Kasumi-1 (cell line): Measurements from ENCODE around the gene HSPA12A.

ENCODE experiments used
- DNase-seq, 2 experiments: peaks; one replicate each; lab custom pipeline; 2025; lab: John Stamatoyannopoulos, UW

Gene HSPA12A

DNA sequence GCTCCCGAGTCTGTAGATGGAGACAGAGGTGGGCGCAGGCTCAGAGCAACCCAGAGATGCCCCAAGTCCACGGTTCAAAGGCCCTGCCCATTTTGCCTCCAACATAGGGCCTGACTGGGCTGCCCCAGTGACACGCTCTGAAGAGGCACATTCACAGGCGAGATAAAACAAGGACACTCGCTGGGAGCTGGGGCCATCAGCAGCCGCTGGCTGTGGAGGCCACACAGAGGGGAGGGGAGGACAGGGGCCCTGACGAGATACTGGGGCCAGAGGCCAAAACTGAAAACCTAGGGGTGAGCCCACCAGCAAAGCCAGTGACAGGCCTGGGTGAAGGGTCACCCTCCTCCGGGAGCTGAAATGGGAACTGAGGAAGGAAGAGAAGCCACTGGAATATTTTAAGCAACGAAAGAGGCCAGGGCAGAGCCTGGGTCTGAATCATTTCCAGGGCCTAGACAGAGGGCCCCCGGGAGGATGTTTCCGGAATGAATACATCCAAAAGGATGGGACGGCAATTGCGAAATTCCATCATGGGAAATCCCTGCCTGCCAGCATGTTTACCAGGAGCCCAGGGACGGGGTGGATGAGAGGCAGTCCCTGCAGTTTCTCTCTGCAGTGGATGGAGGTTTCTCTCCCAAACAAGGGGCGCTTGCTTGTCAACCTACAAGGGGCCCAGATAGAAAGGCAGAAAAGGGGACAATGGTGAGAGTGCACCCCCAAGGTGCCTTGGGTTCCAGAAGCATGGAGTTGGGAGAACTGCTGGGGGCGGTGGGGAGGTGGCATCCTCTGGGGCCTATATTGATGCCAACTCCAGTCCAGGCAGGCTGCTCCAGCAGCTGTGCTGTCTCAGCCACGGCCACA lies 29.0 kb upstream of the HSPA12A start:
- DNase-seq, result no peak

DNA sequence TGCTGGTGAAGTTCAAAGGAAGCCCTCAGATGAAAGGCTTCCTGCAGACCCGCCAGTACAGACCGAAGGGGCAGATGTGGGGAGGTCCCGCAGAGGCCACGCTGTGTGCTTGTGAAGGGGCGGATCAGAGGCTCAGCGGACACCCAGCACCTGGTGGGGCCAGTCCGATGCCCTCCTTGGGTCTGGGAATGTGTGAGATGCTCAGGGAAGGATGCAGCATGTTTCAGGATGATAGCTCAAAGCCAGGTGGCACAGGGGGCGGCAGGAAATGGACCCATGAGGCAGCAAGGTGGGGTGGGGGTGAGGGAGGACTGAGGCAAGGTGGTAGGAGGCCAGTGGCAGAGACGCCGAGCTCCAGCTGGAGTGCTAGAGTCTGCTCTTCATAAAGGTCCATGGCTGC lies 27.9 kb upstream of the HSPA12A start:
- DNase-seq, result no peak

DNA sequence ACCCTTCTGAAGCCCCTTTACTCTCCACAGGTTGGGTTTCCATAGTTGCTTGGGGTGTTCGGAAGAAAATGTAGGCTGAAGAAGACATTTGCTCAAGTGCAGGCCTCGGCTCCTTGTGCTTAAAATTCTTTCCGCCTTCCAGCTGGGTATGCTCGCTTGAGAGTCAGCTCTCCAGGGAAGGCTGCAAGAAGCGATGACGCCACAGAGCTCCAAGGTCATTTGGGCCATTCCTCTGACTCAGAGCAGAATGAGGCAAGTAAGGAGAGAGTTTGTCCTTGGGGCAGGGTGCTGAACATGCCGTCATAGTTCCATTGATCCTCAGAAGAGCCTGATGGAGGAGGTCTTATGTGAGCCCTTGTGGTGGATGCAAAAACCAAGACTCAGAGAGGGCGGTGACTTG lies 27.4 kb upstream of the HSPA12A start:
- no peak for DNase-seq

DNA sequence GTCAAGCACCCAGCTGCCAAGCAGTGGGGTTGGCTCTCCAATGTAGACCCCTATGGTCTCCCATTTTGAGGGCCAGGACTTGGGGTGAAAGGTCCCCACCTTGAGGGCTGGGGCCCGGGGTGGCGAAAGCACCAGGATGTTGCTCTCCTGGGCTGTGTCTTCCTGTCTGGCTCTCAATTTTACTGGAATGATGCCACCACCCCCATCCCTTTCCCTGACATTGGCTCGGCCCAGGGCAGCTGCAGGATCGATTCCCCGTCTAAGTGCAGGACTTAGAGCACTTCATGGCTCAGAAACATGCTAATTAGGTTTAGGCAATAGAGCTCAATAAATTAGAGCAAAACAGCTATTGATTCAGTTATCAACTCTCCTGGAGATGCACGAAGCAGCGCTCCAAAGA lies 27.0 kb upstream of the HSPA12A start:
- DNase-seq, result no peak

DNA sequence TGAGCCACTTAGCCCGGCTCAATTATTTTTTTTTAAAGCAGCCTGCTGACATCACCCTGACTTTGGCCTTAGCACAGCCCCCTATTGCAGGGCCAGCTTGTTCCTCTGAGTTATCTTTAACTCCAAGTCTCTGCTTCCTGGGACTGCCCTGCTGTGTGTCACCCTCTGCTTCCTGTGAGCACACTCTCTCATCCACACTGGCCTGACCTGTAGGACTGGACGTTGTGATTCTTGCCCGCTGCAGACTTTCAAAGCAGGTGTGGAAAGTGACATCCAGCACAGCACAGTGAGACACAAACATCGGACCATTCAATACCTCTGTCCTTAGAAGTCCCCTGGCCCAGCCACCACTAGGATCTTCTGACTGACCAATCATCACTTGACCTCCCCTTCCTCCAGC lies 26.4 kb upstream of the HSPA12A start:
- DNase-seq, result no peak

DNA sequence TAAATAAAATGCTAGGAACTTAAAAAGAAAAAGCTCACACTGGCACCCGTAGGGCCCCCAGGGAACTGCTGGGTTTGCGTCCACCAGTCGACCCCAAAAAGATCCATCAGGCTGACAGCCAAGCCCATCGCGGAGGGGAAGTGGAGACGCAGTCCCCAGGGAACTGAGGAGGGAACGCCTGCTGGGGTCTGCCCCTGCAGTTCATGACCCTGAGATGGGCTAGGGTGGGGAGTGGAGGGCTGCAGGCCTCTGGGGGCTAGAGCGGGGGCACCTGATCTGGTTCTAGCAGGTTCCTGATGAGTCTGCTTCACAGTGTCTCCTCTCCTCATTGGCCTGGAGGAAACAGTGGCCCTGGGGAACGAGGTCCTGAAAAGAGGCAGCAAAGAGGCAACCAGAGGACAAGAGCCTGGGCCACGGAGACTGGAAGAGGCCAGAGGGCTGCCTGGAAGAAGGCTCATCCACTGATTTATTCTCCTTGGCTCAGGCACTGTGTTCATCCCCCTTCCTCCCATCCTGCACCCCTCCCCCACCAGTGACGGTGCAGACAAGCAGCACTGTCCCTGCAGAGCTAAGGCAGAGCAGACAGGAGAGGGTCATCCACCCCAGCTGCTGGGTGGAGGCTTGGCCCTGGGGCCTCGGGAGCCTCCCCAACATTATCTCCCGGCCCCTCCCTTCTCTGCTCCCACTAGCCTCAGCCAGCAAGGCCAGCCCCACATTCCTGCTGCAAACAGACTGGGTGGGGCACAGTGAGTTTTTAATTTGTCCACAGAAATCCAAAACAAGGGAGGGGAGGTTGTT lies 24.7 kb upstream of the HSPA12A start:
- no peak for DNase-seq

DNA sequence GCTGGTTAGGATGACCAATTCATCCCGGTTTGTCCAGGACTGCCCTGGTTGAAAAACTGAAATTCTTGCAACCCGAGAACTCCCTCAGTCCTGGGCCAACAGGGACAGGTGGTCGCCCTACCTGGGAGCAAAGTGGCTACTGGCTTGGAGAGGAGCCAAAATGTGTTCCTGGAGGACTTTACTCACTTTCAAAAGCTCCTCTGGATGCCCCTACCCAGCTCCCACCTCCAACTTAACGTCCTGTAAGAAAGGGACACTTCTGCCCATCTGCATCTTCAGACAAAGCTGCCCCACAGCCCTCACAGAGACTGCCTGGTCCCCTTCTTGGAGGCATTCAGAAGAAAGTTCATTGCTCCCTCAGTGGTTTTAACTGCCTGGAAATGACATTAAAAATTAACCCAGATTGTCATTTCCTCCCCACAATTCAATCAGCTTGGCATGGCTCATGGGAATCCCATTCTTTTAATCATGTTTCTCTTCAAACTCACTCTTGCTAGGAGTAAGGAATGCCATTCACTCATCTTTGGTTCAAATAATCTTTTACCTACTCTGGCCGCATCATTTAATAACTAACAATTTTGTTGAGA lies 24.0 kb upstream of the HSPA12A start:
- DNase-seq, result no peak

DNA sequence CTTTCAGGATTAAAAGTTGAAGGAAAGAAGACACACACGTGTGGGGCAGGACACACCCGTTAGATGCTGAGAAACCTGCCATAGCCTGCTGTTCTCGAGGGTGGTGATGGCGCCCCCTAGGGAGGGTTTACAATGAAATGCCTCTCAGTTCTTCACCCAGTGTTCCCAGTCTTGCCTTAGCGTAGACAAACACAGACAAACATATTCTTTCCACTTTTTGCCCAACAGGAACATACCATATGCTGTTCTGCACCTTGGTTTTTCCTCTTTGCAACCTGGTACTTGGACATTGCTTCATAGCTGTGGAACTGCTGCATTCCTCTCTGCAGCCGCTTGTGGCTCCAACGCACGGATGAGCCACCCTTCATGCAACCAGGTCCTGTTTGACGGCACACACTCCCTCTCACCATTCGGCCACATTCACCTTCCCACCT lies 23.3 kb upstream of the HSPA12A start:
- no peak for DNase-seq

DNA sequence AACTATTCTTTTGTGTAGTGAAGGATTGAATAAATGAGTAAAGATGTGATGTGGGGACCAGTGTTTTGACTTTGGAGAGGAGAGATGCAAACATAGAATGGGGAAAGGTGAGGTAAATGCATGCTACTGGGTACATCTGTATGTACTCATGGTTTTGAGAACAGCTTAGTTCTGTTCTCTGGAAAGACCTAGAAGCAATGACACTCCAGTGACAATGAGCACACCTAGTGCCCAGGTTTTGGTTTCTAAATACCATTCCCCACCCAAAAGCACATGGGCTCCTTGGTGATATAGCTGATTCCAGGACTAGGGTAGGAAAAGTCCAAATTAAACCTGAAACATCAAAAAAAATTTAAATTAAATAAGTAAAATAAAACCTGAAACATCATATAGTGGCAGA lies 22.6 kb upstream of the HSPA12A start:
- no peak for DNase-seq

DNA sequence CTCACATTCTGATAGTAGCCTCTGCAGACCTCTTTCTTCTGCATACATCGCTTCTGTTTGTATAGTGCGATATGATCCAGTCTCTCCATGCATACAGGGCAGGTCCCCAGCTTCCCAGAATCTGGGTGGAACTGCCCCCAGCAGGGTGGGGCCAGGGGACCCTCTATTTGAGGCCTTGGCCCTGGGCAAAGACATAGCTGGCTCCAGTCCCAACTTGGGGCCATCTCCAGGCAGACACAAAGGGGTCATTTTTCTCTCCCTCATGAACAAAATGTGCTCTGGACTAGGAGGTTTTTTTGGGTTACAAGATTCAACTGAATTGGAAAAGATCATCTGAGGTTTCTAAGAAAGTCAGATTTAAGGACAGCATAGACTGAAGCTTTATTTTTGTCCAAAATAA lies 21.1 kb upstream of the HSPA12A start:
- no peak for DNase-seq

DNA sequence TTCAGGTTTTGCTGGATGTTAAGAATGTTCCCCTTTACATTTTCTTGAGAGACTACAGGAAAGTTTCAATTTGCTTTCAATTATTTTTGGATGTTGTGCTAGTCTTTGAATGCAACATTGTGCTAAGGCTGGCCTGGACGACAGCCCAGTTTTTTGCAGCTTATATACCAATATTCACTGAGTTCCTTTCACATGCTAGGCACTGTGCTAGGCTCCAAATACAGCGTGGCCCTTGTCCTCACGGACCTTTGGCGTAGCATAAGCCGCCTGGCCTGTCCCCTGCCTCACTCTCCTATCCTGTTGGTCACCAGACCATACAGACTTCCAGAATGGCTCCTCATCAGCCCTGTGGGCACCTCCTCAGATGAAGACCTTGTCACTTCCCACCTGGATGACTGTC lies 19.5 kb upstream of the HSPA12A start:
- no peak for DNase-seq

DNA sequence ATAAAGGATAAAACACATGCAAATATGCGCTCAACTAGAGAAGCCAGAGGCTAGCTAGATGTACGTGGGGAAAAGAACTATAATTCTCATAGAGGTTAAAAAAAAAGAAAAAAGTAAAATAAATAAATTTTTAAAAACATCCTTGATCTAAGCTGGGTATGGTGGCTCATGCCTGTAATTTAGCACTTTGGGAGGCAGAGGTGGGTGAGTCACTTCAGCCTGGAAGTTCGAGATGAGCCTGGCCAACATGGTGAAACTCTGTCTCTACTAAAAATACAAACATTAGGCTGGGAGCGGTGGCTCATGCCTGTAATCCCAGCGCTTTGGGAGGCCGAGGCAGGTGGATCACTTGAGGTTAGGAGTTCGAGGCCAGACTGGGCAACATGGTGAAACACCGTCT lies 18.6 kb upstream of the HSPA12A start:
- no peak for DNase-seq

DNA sequence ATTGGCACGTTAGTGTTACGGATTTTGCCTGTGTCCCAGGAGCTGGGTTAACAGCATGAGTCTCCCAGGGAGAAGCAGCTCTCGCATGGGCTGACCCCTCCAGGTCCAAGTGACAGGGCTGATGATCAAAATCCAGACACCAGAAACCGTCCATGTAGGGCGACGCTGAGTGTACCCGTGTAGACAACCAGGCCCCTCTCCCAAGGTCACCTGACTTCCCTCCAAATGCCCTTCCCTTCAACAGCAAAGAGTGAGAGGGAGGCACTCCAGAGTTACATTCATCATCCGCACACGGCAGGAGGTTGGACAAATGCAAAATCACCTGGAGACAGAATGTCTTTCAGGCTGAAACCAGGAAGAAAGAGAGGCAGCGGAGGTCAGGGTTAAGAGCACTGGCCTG lies 14.9 kb upstream of the HSPA12A start:
- DNase-seq, result no peak

DNA sequence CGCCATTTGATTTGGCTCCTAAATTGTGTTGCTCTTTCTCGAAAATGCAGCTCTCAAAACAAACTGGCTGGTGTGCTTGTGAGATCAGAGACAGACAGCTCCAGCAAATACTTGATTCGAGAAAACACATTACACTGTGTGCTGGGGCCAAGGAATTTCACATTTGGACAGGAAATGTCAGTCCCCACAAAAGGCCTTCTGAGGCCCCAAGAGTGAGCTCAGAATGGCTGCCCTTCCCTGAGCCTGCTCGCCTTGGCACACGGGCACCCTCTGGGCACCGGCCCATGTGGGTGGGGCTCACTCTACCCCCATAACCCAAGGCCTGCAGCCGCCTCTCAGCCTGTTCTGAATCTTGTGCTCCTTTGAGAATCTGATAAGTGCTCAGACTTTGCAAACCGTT lies 13.9 kb upstream of the HSPA12A start:
- DNase-seq, result no peak

DNA sequence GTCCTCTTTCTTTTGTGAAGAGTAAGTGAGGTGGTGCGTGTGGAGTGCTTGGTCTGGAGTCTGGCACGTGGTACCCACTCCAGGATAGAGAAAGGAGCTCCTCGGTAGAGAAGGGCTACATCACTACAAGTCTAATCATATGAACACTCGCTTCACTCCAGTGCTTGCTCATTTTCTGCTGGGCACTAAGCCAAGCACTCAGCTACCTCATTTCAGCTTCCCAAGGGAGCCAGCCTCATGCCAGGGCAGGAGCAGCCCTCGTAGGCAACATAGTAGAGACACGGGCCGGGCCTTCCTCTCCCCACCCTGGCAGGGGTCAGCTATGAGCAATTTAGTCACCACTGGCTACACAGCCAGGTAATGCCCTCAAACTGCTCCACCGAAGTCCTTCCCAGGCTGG lies 11.4 kb upstream of the HSPA12A start:
- no peak for DNase-seq

DNA sequence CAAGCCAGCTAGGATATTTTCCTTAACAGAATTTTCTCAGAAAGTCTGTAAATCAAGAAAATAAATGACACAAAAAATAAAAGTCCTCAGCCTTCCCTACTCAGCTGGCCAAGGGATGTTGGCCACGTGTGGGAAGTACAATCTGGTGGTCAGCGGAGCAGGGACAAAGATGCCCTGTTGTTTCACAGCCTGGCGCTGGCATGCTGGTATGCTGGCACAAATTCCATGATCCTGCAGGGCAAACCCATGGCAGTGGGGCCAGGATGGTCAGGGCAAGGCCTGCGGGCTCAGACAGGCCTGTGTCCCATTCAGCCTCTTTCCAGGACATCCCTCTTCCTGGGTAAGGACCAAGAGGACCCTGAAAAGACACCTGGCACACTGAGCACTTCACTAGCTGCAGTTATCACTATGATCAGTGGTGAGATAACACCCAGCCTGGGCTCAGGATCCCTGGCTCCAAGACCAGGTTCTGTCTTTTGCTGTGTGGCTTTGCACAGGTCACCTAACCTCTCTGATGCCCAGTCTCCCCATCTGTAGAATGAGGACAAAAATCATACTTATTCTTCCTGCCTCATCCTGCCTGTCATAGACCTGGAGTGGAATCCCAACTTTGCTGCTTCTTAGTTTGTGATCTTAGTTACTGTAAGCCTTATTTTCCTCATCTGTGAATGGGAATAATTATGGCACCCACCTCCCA lies 10.8 kb upstream of the HSPA12A start:
- DNase-seq, result no peak

DNA sequence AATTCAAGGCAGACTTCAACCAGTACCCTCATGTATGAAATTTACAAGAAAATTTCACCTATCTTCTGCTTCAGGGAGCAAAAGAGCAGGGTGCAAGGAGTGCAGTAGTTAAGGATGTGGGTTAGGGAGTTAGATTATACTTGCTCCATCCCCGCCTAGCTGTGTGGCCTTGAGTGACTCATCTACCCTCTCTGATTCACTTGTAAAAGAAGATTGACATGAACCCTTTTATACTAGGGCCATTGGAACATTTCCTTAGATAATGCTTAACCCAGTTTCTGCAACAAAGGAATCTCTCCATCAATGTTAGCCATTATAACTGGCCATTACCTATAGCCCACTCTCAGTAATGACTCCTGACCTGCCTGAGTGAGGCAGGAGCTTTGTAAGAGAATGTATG lies 10.2 kb upstream of the HSPA12A start:
- no peak for DNase-seq

DNA sequence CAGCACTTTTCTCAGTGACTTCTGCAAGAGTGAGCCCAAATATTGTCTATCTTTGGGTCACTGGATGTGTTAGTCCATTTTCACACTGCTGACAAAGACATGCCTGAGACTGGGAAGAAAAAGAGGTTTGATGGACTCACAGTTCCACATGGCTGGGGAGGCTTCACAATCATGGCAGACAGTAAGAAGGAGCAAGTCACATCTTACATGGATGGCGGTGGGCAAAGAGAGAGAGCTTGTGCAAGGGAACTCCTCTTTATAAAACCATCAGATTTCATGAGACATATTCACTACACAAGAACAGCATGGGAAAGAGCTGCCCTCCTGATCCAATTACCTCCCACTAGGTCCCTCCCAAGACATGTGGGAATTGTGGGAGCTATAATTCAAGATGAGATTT lies 6.1 kb upstream of the HSPA12A start:
- no peak for DNase-seq

DNA sequence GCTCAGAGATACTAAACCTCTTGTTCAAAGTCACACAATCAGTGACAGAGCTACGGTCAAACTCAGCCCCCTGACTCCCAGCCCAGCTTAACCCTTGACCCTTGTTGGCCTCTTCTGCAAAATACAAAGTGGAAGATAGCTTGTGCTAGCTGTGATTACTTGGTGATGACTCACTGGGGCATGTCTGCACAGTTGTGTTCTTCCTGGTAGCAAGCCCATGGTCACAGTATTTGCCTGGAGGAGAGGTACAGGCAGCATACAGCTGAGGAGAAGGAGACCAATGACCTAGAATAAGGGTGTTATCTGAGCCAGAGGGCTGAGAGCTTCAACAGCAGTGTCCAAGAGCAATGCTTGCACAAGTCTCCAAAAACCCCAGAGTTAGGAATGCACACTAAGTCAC lies 5.7 kb upstream of the HSPA12A start:
- DNase-seq, result no peak

DNA sequence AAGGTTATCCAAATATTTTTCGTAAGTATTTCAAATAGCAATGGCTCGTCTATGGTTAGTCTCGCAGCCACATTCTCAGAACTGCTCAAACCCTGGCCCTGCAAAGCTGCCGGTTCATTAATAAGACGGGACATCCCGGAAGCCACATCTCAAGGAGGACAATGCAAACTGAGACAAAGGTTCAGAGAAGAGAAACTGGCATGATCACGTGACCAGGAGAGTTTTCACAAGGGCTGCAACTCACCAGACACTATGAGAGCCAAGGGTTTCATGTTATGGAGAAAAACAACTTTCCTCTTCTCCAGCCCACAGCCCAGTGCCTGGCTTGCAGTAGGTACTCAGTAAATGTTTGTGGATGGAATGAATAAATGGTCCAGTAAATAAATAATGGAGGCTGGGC lies 5.0 kb upstream of the HSPA12A start:
- no peak for DNase-seq

DNA sequence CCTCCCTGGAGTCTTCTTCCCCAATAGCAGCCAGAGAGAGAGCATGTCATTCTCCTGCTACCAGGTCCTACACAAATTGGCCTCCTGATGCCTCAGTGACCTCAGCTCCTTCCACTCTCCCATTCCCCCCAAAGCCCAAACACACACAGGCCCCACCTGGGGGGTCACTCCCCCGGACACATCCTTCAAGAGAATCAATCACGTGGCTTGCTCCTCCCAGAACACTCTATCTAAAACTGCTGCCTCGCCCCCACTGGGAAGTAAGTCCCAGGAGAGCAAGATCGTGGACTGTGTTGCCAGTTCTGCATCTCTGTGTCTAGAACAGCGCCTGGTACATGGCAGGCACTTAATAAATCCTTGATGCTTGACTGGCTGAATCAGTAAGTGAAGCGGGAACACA lies 2.5 kb upstream of the HSPA12A start:
- DNase-seq, result no peak

DNA sequence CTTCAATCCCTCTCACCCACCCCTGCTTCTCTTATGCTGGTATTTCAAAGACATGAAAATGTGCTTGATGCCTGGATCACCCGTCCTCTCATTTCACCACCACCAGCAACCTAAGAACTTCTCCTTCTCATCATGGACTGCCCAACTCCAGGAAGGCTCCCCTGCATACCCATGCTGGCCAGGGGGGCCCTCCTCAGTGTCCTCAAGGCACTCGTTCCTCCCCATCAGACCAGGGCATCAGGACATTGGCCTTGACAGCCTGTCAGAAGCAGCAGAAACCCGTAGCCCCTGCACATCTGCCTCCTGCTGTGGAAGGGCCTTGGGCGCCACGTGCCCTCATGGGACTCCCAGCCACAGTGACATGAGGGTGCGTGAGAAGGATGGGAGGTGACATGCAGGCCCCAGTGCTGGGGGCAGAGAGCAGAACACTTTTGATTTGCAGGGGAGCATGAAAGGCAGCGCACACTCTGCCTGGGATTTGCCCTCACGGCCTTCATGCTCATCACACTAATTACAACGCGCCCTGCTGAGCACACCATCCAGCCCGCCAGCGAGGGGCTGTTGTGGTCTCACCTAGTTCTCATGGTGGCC lies 1.9 kb upstream of the HSPA12A start:
- DNase-seq, result no peak
